Keratinocyte (primary cell): Measurements from ENCODE around the gene RGS3. TPM values are rescaled to one million over a fixed set of nuclear protein-coding genes. Genes with fewer than 3 reads are reported as not detected.

Experiments
- DNase-seq: peaks from one replicate; pipeline ENCODE4 v3.0.0-alpha.2; 2011; ENCODE audit warnings: low read depth, missing footprints, low spot score
- FAIRE-seq: peaks from 2 replicates; lab custom pipeline; 2011; peaks lifted over from hg19 to GRCh38; lab: Jason Lieb, UNC
- H2AFZ ChIP-seq: 2 replicates; pipeline ENCODE4 v1.6.0; 2012; ENCODE audit warnings: low read length, control low read depth, inconsistent platforms; ENCODE audit not compliant: control insufficient read depth
- H3K27ac ChIP-seq: 2 replicates; pipeline ENCODE4 v1.5.1; 2011; ENCODE audit warnings: low read length; ENCODE audit not compliant: control insufficient read depth, insufficient read depth
- H3K27me3 ChIP-seq: 3 replicates; pipeline ENCODE4 v1.6.0; 2011; ENCODE audit warnings: low read length; ENCODE audit not compliant: control insufficient read depth, insufficient read depth; ENCODE audit errors: extremely low read depth
- H3K36me3 ChIP-seq, 2 experiments: 2 replicates in 1 of 2; 3 replicates in 1 of 2; pipeline ENCODE4 v1.5.1; 2011; ENCODE audit warnings: low read length in 2 of 2, mild to moderate bottlenecking in 1 of 2; ENCODE audit not compliant: control insufficient read depth in 2 of 2, insufficient read depth in 2 of 2; ENCODE audit errors: extremely low read depth in 1 of 2
- H3K4me1 ChIP-seq: 3 replicates; pipeline ENCODE4 v1.5.1; 2011; ENCODE audit warnings: low read length; ENCODE audit not compliant: control insufficient read depth, insufficient read depth; ENCODE audit errors: extremely low read depth
- H3K4me2 ChIP-seq: 3 replicates; pipeline ENCODE4 v1.6.0; 2011; ENCODE audit warnings: low read depth, low read length; ENCODE audit not compliant: control insufficient read depth, insufficient read depth; ENCODE audit errors: extremely low read depth
- H3K4me3 ChIP-seq, 3 experiments: fragments of 200-600 bp in 1 of 3; sonication (generic) in 1 of 3; 2 replicates in 2 of 3; 3 replicates in 1 of 3; pipeline ENCODE4 v1.5.1; 2011 to 2016; ENCODE audit warnings: low read length in 3 of 3, mild to moderate bottlenecking in 3 of 3, control low read depth in 2 of 3, inconsistent platforms in 1 of 3, low read depth in 1 of 3, mixed read lengths in 1 of 3, mixed run types in 1 of 3, moderate library complexity in 1 of 3; ENCODE audit not compliant: control insufficient read depth in 2 of 3, insufficient read depth in 2 of 3; ENCODE audit errors: extremely low read depth in 1 of 3
- H3K79me2 ChIP-seq: 2 replicates; pipeline ENCODE4 v1.6.0; 2012; ENCODE audit warnings: low read length; ENCODE audit not compliant: control insufficient read depth, insufficient read depth
- H3K9ac ChIP-seq: 3 replicates; pipeline ENCODE4 v1.6.0; 2011; ENCODE audit warnings: low read length; ENCODE audit not compliant: control insufficient read depth, insufficient read depth; ENCODE audit errors: extremely low read depth
- H3K9me1 ChIP-seq: 3 replicates; pipeline ENCODE4 v1.6.0; 2011; ENCODE audit warnings: low read length; ENCODE audit not compliant: control insufficient read depth, insufficient read depth; ENCODE audit errors: extremely low read depth
- H3K9me3 ChIP-seq: 2 replicates; pipeline ENCODE4 v1.5.1; 2012; ENCODE audit warnings: low read depth, low read length; ENCODE audit not compliant: control insufficient read depth
- H4K20me1 ChIP-seq: 3 replicates; pipeline ENCODE4 v1.6.0; 2011; ENCODE audit warnings: low read length; ENCODE audit not compliant: control insufficient read depth, insufficient read depth; ENCODE audit errors: extremely low read depth
- EZH2 ChIP-seq: IDR thresholded peaks from one replicate; pipeline ENCODE4 v1.6.1; 2012; ENCODE audit warnings: inconsistent platforms, mild to moderate bottlenecking, low read length, moderate library complexity
- dilution Hi-C: fragments of 300-500 bp; cut with MboI; formaldehyde crosslinking; loops from one replicate; pipeline ENCODE4 v1.7.0; 2020; ENCODE audit warnings: low sequenced_read_pairs; ENCODE audit not compliant: extremely low pct_ligation_motif_present
- polyA plus RNA-seq, 5 experiments: library from polyadenylated mRNA; depleted of rRNA in 3 of 5; stranded (reverse) in 3 of 5; stranded (forward) in 1 of 5; unstranded in 1 of 5; fragments of >200 nt; gene quantifications; 1 replicate in 1 of 5; 2 replicates in 3 of 5; 3 replicates in 1 of 5; pipeline versions ENCODE4 v1.2.1 to v1.2.3, GENCODE V29; 2011 to 2012; ENCODE audit warnings: missing spikeins in 2 of 5, low read depth in 1 of 5, low replicate concordance in 1 of 5
- TF ChIP-seq, protein P1 (sequence below), 3 experiments: IDR thresholded peaks in 1 of 3; conservative IDR thresholded peaks in 1 of 3; optimal IDR thresholded peaks in 1 of 3; 2 replicates in 2 of 3; 3 replicates in 1 of 3; pipeline versions ENCODE3 to v1.5.1; 2011; ENCODE audit warnings: low read length in 3 of 3, mild to moderate bottlenecking in 3 of 3, moderate library complexity in 2 of 3, control low read depth in 1 of 3, inconsistent platforms in 1 of 3; ENCODE audit not compliant: insufficient read depth in 2 of 3; ENCODE audit errors: extremely low read depth in 1 of 3

Gene RGS3
- polyA plus RNA-seq, 1 donor (not counting 4 experiments of a cell fraction or from before 2014, with no cell fraction given): 19.6 TPM

GRCh38 chr9:113590991-113591898 is 127.7 kb downstream of the RGS3 start:
- Histone ChIP-seq H3K4me2 (peak overlapping the region; percentile 44), H3K9me3 (no peaks in the 10 kb centered on the region), H3K4me3 (no peak overlapping the region), H3K4me1 (peaks cover 32% of the 10 kb centered on the region), H3K9me1 (no peaks in the 10 kb centered on the region), H4K20me1 (no peaks in the 10 kb centered on the region), H3K27ac (peak overlapping the region; percentile 49), H3K79me2 (peaks cover 15% of the 10 kb centered on the region), H3K27me3 (no peaks in the 10 kb centered on the region), H3K36me3 (peaks cover 16 to 20% of the 10 kb centered on the region in 2 experiments), H3K9ac (peak overlapping the region; percentile 36), H2AFZ (peak overlapping the region; percentile 67)
- dilution Hi-C loops: no loop called here
- FAIRE-seq (peak; percentile 89), DNase-seq (no peak)
- no peak for TF ChIP-seq EZH2
- TF ChIP-seq, protein P1, sequence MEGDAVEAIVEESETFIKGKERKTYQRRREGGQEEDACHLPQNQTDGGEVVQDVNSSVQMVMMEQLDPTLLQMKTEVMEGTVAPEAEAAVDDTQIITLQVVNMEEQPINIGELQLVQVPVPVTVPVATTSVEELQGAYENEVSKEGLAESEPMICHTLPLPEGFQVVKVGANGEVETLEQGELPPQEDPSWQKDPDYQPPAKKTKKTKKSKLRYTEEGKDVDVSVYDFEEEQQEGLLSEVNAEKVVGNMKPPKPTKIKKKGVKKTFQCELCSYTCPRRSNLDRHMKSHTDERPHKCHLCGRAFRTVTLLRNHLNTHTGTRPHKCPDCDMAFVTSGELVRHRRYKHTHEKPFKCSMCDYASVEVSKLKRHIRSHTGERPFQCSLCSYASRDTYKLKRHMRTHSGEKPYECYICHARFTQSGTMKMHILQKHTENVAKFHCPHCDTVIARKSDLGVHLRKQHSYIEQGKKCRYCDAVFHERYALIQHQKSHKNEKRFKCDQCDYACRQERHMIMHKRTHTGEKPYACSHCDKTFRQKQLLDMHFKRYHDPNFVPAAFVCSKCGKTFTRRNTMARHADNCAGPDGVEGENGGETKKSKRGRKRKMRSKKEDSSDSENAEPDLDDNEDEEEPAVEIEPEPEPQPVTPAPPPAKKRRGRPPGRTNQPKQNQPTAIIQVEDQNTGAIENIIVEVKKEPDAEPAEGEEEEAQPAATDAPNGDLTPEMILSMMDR (optimal IDR thresholded peaks at IDR 0.05 in 1 of 3, IDR thresholded peaks at IDR 0.05 in 1 of 3, conservative IDR thresholded peaks at IDR 0.05 in 1 of 3; ENCODE audit: extremely low read depth in 1 of 3, insufficient read depth in 2 of 3, low read length in 3 of 3): peak; percentile 87 to 96 (median 96)

- DNase-seq (no peak), FAIRE-seq (no peak)
- peaks cover 15% of the 10 kb centered on the region for H3K79me2 ChIP-seq
- no peak overlapping the region for H3K27ac ChIP-seq
- H3K9ac ChIP-seq: no peak overlapping the region
- dilution Hi-C loops: no loop called here
- peaks cover 30% of the 10 kb centered on the region for H3K4me1 ChIP-seq
- H3K9me3 ChIP-seq: no peaks in the 10 kb centered on the region
- no peak overlapping the region for H3K4me3 ChIP-seq
- H3K27me3 ChIP-seq: no peaks in the 10 kb centered on the region
- peaks cover 23 to 25% of the 10 kb centered on the region in 2 experiments for H3K36me3 ChIP-seq
- H3K9me1 ChIP-seq: no peaks in the 10 kb centered on the region
- no peak overlapping the region for H3K4me2 ChIP-seq
- no peak for TF ChIP-seq EZH2
- TF ChIP-seq, protein P1 (optimal IDR thresholded peaks at IDR 0.05 in 1 of 3, IDR thresholded peaks at IDR 0.05 in 1 of 3, conservative IDR thresholded peaks at IDR 0.05 in 1 of 3; ENCODE audit: extremely low read depth in 1 of 3, insufficient read depth in 2 of 3, low read length in 3 of 3): no peak
- no peak overlapping the region for H2AFZ ChIP-seq
- H4K20me1 ChIP-seq: no peaks in the 10 kb centered on the region
These were observed 128.5 kb downstream of the RGS3 start for GRCh38 chr9:113591899-113592625.
